GM10248 (cell line): Measurements from ENCODE around the gene TSPAN5.

Experiments used
- CTCF ChIA-PET: fragments of 300-600 bp; sonication (Branson Sonifier 250); formaldehyde crosslinking; extraction: SDS; loops from one replicate; lab custom pipeline; 2021; ENCODE audit warnings: antibody characterized with exemption; lab: Yijun Ruan, JAX
- POLR2A ChIA-PET: fragments of 350-650 bp; sonication (Branson Sonifier 250); formaldehyde crosslinking; extraction: SDS; loops from one replicate; lab custom pipeline; 2020; ENCODE audit warnings: antibody characterized with exemption; lab: Yijun Ruan, JAX
- DNase-seq: peaks from one replicate; pipeline ENCODE4 v3.0.0; 2012; ENCODE audit errors: extremely low spot score
- CTCF ChIP-seq: IDR thresholded peaks from 2 replicates; pipeline ENCODE4 v1.5.1; 2012; ENCODE audit warnings: mild to moderate bottlenecking, low read depth; ENCODE audit errors: extremely low read depth, missing control alignments, control extremely low read depth

Gene TSPAN5

DNA sequence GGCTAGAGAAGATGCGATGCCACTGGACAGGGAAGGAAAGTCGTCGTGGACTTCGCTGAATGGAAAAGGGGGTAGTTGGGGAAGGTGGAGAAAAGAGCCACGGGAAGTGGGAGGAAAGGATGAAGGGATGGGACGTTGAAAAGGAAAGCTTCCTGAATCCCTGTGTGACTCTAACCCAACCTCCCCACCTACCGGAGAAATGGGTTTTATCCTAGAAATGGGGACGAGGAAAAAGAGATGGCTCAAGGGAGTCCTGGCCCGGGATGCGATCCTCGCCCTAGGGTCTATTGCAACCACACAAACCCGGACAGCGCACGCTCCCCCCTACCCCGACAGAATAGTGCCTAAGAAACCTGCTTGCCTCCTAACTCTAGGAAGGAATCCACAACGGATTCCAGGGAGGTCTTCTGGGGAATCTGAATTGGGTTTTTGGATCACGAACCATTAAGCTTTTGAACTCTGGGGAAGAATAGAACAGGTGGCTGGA lies 738 bp upstream of the TSPAN5 start:
- TF ChIP-seq CTCF = no peak
- POLR2A ChIA-PET = no interaction called here
- DNase-seq = no peak

GRCh38 chr4:98657531-98658286 lies 702 bp downstream of the TSPAN5 start:
- ChIA-PET POLR2A (no interaction called here), CTCF (interaction anchor here (1.5 kb wide), 1 partner anchor 11 kb away, joined by 3 read pairs; no protein-coding TSS in a partner anchor)
- peak; percentile 17 for DNase-seq
- TF ChIP-seq CTCF = no peak

More for the DNA sequence above, 738 bp upstream of the TSPAN5 start:
- CTCF ChIA-PET = interaction anchor here (1.0 to 1.5 kb wide), 4 partner anchors 10 to 191 kb away, joined by 3 read pairs; no protein-coding TSS in a partner anchor

DNA sequence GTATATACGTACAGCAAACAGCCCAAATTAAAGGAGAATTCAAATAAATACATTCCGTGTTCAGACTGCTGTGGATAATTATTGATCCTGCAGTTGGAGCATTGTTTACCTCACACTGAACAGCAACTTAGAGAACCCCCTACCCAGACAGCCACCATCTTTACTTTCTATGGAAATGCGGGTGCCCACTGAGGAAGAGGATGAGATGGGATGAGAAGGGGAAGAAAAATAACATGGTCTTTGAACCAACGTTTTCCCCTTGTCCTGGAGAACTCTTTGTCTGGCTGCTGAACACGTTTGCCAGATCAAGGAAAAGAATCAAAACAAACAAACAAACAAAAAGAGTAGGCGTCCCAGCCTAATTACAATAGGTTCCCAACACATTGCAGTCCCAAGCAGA lies 1.5 kb downstream of the TSPAN5 start:
- no peak for DNase-seq
- TF ChIP-seq CTCF = no peak
- POLR2A ChIA-PET = no interaction called here
- CTCF ChIA-PET = no interaction called here

DNA sequence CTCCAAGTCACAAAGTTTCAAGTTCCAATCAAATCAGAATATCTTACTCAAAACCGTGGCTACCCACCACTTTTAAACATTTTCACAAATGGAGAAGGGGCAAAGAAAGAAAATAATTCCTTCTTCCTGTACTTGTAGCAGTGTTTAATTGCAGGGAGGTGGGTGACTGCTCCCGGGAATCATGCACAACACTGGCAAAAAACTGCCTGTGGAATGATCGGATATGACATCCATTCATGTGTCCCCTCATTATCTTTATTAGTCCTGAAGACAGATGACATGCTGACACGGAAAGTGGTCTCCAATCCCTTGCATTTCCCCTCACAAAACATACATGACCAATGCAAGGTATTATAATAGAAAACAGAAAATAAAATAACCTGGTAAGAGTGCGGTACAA lies 2.0 kb downstream of the TSPAN5 start:
- POLR2A ChIA-PET = no interaction called here
- no peak for DNase-seq
- TF ChIP-seq CTCF = no peak
- CTCF ChIA-PET = no interaction called here

DNA sequence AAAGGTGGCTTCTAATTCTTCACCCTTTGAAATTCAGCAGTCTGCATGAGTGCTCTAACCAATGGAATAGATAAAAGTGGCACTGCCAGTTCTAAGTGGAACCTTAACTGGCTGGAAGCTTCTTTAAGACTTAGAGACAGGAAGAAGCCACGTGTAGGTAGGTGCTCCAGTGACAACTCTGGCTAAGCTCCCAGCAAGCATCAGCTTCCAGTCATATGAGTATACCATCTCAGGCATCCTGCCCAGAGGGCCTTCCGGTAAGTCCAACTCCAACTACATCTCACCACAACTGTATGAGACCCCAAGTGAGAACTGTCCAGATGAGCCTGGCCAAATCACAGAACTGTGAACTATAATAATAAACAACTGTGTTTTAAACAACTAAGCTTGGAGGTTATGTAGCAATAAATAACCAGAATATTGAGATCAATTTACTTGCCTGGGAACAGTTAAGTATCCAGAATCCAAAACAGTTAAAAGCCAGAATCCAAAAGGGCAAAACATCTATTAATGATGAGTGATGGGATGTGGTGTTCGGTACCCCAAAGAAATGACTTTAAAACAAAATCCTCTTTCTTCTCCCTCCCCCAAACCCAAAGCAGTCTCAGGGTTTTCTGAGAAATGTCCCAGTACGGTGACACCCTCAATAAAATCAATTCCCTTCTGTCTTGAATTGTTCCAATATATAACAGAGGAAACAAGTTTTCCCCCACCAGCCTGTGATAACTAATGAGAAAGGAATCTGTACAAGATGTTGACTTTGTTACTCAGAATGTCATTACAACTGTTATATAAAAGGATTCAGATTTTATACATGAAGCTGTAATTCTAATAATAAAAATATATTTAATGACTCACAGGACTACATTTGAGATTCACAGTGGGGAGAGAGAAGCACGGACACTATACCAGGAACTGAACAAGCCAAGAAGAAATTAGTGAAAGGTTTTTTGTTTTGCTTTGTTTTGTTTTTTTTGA lies 4.2 kb downstream of the TSPAN5 start:
- CTCF ChIA-PET = no interaction called here
- POLR2A ChIA-PET = no interaction called here
- TF ChIP-seq CTCF = no peak
- DNase-seq = no peak

- CTCF ChIA-PET = no interaction called here
- TF ChIP-seq CTCF = no peak
- DNase-seq = no peak
- POLR2A ChIA-PET = no interaction called here
Measured at GRCh38 chr4:98652996-98653395, 5.4 kb downstream of the TSPAN5 start.
